Suppressor macrophage treated with lipopolysaccharide for 4 hours (primary cell): Measurements from ENCODE around the gene CD2AP.

ENCODE experiments used
- DNase-seq: peaks from one replicate; pipeline ENCODE4 v3.0.0-alpha.2; 2020

The CD2AP gene

DNA sequence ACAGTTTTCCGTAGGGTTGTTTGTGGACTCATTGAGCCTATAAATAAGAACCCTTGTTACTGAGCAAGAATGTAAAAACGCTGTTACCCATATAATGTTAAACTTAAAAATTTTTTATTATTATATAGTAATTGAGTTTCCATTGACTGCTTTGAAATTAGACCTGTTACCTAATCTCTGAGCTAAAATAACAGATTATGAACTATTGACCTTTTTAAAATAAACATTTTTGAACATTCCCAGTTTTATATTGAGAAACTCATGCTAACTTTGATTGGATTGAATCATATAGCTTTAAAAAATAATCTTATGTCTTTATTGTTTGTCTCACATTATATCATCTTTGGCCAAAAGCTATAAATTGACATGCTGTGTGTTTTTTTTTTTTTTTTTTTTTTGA lies 95.5 kb downstream of the CD2AP start:
- no peak for DNase-seq

GRCh38 chr6:47574789-47575188 lies 97.2 kb downstream of the CD2AP start:
- DNase-seq, result no peak

DNA sequence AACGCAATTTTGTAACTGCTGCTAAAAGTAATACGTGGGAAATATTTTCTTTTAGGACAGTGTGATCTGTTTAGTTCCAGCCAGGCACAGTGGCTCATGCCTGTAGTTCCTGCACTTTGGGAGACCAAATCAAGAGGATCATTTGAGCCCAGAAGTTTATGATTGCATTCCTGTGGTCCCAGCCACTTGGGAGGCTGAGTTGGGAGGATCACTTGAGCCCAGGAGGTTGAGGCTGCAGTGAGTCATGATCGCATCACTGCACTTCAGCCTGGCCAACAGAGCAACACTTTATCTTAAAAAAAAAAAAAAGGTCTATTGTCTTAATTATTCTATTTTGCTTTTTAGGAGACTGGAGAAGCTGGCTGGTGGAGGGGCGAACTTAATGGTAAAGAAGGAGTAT lies 101.5 kb downstream of the CD2AP start:
- DNase-seq, result no peak

DNA sequence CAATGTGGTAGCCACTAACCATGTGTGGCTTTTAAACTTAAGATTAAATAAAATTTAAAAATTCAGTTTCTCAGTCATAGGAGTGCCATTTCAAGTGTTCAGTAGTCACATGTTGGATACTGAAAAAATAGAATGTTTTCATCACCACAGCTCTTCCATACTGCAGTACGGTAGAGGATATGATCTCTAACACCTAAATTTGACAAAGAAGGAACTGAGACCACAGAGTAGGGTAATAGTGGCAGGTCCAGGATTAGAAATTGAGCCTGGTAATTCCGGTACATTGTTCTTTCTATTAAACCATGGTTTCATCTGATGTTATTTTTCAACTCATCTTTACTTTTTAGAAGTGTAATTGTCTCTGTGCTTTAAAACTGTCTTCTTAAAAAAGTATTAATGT lies 104.0 kb downstream of the CD2AP start:
- no peak for DNase-seq

GRCh38 chr6:47587493-47587892 lies 109.9 kb downstream of the CD2AP start:
- no peak for DNase-seq

- DNase-seq, result no peak
These were observed 114.7 kb downstream of the CD2AP start for GRCh38 chr6:47592131-47592840.

DNA sequence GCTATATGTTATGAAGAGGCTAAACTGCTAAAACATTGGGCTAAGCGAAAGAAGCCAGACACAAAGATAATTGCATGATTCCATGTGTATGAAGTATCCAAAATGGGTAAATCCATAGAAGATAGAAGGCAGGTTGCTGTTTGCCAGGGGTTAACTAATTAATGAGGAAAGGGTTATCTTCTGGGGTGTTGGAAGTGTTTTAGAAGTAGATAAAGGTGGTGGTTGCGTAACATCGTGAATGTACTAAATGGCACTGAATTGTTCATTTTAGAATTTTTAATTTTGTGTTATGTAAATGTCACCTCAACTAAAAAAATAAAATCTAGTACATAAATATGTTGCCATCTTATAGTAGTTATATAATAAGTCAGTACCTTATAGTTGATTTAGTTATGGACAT lies 116.4 kb downstream of the CD2AP start:
- DNase-seq, result no peak

- DNase-seq, result no peak
These were observed 118.2 kb downstream of the CD2AP start for GRCh38 chr6:47595785-47596184.

DNA sequence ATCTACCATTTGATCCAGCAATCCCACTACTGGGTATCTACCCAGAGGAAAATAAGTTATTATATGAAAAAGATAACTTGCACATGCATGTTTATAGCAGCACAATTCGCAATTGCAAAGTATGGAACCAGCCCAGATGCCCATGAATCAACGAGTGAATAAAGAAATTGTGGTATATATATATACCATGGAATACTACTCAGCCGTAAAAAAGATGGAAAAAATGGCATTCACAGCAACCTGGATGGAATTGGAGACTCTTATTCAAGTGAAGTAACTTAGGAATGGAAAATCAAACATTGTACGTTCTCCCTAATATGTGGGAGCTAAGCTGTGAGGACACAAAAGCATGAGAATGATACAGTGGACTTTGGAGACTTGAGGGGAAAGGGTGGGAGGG lies 120.8 kb downstream of the CD2AP start:
- DNase-seq, result no peak

GRCh38 chr6:47599512-47599911 lies 121.9 kb downstream of the CD2AP start:
- no peak for DNase-seq

DNA sequence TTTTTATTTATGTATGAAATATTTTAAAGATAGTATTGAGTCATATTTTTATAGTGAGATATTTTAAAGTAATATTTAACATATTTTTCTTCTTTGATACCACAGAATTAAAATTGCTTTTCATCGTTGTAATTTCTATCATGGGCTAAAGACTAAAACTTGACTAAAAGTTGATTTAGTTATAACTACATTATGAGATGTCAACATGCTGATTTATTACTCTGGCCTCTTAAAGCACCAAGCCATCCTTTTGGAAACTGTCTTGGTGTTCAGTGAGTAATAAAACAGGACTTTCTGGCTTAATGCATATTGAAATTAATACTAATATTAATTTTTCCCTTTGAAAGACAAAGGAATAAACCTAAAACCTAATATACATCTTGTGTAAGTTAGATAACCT lies 125.6 kb downstream of the CD2AP start:
- DNase-seq, result no peak

DNA sequence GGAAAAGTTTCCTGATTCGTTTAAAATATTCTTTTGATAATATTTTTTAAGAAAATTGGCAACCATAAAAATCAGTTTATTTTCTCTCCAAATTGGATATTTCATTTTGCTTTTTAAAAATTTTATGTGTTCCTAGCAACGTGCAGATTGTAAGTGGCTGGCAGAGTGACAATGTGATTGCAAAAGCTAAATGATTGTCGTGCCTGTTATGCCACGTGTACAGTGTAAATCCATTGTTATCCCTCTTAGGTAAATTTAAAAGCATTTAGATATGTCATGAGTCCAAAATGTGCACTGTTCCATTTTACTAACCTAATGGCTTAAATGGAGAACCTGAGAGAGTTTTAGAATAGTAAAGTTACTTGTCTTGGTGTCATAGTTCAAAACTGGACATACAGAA lies 126.4 kb downstream of the CD2AP start:
- no peak for DNase-seq

DNA sequence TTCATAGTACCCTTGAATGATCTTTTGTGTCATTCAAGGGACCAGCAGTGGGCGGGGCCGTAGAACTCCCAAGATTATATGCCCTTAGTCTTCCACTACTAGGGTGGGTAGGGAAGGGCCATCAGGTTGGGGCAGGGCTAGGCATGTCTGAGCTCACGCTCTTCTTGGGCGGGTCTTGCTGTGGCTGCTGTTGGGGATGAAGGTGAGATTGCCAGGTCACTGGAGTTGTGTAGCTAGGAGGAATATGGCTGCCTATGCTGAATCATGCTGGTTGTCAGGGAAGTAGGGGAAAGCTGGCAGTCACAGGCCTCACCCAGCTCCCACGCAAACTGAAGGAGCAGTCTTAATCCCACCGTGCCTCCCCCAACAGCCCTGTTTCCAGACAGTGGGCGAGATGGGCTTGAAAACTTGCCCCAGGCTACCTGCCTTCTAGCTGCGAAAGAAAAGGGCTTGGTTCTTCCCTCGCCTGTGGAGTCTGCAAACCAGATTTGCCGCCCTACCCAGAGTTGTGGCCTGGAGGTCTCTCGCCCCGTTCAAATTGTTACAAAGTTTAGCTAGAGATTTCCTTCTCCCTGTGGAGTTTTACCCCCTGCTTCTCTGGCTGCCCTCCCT lies 144.4 kb downstream of the CD2AP start:
- no peak for DNase-seq

DNA sequence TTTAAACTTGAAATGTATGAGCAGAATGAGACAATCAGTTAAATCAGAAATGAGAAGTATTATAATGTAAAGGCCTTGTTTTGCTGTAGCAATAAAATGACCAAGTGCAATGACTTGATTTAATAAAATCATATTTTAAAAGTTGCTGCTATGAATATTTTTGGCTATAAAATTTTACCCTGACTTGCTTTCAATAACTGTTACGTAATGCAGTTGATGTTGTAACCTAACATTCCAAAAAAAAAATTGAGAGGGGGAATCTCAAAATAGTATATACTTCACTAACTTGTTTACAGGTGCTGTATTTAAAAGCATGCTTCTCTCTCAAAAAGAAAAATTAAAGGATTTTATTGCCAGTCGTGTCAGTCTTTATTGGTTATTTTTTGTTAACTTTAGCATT lies 149.2 kb downstream of the CD2AP start:
- no peak for DNase-seq

DNA sequence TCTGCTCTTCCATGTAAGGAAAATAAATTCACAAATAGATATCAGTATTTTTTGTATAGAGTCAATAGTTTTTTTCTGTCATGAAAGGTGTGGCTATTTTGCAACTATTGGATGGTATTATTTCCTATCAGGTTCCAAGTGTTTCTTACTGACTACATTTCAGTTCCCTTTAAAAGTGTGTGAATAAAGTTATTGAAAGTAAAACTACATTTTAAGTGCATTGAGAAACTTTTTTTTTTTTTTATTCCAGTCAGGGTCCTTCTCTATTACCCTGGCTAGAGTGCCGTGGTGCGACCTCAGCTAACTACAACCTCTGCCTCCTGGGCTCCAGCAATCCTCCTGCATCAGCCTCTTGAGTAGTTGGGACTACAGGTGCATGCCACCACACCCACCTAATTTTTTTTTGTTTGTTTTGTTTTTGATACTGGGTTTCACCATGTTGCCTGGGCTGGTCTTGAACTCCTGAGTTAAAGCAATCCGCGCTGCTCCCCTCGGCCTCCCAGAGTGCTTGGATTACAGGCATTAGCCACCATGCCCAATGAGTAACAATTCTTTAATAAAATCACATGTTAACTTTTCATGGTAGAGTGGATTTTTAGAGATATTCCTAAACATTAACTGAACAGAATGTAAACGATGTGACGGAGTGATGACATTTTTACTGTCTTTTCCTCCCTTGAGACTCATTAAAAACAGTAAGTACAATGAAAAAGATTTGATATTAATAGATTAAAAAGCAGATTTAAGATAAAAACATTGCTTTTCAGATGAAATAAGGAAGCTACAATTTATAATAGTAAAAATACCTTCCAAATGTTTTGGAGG lies 151.1 kb downstream of the CD2AP start:
- DNase-seq, result no peak

DNA sequence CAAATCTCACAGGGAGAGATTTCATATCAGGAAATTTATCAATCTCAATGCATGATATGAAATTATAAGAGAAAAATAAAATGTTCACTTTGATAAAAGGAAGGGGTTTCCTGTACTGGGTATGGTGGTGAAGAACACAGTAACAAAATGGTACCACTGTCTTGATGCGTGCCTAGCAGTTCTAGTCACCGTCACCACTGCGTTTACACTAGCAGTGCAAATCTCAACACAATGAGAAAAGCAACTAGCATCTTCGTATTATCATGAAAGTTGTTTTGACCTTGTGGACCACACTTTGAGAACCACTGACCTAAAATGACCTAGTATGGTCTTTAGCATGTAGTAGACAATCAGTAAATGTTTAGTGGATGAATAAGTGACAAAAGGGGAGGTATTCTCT lies 152.4 kb downstream of the CD2AP start:
- no peak for DNase-seq

- DNase-seq, result no peak
These were observed 153.0 kb downstream of the CD2AP start for GRCh38 chr6:47630587-47630986.

DNA sequence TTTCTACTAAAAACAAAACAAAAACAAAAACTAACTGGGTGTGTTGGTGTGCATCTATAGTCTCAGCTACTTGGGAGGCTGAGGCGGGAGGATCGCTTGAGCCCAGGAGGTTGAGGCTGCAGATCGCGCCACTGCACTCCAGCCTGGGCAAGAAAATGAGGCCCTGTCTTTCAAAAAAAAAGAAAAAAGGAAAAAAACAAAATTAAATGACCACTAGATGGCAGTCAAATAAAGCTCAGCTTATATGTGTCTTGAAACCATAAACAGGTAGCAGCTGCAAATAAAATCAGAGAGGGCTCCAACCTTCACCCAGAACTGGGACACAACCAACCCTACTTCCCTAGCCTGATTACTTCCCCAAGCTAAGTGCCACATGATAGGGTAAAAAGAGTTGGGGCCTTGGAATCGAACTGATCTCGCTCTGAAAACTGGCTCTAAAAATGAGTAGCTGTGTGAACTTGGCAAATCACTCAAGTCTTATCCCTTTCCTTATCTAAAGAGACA lies 153.7 kb downstream of the CD2AP start:
- DNase-seq, result peak; percentile 69

GRCh38 chr6:47631797-47632196 lies 154.2 kb downstream of the CD2AP start:
- DNase-seq, result no peak

DNA sequence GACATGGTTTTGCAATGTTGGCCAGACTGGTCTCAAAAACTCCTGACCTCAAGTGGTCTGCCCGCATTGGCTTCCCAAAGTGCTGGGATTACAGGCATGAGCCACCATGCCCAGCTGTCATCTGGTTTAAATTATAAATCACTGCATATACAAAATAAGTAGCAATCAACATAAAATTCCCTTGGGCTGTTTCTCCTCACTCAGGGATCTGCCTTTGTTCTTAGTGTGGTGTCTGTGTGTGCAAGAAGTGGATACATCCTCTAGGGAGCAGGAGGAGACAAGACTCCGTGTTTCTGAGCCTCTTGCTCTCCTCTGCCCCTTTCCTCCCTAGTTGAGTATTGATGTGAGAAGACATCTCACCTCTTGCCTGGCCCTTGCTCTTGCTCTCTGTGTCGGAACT lies 155.6 kb downstream of the CD2AP start:
- no peak for DNase-seq

- no peak for DNase-seq
These were observed 156.8 kb downstream of the CD2AP start for GRCh38 chr6:47634210-47635047.

DNA sequence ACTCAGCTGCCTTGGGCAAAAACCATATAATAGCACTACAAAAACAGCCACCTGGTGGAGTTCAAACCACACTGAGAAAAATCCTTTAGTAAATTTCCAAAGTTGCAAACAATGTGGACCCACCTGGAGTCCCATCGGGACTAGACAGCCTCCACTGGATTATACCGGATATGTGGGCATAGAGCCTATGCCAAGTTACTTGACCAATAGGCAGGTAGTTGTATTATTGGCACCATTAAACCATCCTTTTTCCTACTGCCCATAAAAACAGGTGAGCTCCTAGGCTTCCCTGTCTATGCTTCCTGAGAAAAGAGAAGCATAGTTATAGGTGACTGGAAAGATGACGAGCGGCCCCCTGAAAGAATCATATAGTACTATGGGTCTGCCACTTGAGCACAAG lies 169.1 kb downstream of the CD2AP start:
- DNase-seq, result no peak

- DNase-seq, result no peak
These were observed 169.6 kb downstream of the CD2AP start for GRCh38 chr6:47647188-47647587.
